ENCODE measurements around the gene ADARB2. TPM values are rescaled to one million over a fixed set of nuclear protein-coding genes. Genes with fewer than 3 reads are reported as not detected.

The ADARB2 gene
- total RNA-seq, 1 donor from 2014 or later = not detected

GRCh38 chr10:1527951-1528350, 209.4 kb downstream of the ADARB2 start:
- DNase-seq (ENCODE audit: low spot score) = no peak

- DNase-seq (ENCODE audit: low spot score) = peak; percentile 33
Measured at GRCh38 chr10:1526436-1527055, 210.8 kb downstream of the ADARB2 start.

DNA sequence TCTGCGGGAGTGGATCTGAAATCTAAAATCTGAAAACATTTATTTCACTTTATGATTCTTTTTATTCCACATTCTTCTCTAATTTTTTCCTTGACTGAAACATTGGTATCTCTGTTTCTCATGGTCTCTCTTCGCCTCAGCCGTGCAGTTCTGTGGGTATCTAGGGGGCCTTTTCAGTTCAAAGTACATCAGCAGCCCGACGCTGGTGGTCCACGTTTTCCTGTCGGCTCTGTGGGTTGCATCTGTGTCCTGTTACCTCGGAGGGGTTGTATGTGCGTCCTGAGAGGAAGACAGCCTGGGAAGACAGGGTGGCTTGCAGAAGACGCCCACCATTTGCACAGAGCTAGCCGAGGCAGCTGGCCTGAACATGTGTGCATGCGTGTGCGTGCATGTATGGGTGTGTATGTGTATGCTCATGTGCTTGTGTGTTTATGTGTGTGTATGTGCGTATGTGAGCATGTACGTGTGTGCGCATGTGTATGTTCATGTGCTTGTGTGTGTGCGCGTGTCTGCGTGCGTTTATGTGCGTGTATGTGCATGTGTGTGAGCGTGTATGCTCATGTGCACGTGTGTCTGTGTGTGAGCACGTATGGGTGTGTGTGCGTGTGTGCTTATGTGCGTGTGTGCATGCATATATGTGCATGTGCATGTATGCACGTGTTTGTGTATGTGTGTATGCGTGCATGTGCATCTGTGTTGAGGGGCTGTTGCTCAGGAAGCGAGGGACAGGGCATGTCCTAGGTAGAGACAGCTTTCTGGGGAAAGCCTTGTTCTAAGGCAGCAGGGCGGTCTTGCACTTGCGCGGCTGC, 211.8 kb downstream of the ADARB2 start:
- DNase-seq (ENCODE audit: low spot score) = no peak

GRCh38 chr10:1524540-1524939, 212.8 kb downstream of the ADARB2 start:
- no peak for DNase-seq (ENCODE audit: low spot score)

GRCh38 chr10:1523221-1523620, 214.1 kb downstream of the ADARB2 start:
- DNase-seq (ENCODE audit: low spot score) = no peak

DNA sequence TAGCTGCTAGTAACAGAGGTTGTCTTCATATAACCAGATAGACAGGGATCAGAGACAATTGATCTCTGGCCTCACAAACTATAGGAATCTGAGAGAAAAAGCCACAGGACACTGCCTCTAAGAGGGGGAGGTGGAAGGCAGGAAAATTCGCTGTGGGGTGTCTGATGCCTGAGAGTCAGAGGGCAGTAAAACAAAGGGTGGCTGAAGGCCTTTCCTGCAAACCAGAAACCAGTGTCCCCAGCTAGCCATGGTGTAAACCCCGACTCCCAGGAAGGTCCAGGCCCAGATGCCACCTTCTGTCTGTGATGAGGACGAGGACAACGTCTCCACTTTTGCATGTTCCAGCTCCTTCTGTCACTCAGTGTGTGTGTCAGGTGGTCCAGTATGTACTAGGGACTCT, 215.1 kb downstream of the ADARB2 start:
- no peak for DNase-seq (ENCODE audit: low spot score)

- no peak for DNase-seq (ENCODE audit: low spot score)
Measured at GRCh38 chr10:1521741-1522140, 215.6 kb downstream of the ADARB2 start.

DNA sequence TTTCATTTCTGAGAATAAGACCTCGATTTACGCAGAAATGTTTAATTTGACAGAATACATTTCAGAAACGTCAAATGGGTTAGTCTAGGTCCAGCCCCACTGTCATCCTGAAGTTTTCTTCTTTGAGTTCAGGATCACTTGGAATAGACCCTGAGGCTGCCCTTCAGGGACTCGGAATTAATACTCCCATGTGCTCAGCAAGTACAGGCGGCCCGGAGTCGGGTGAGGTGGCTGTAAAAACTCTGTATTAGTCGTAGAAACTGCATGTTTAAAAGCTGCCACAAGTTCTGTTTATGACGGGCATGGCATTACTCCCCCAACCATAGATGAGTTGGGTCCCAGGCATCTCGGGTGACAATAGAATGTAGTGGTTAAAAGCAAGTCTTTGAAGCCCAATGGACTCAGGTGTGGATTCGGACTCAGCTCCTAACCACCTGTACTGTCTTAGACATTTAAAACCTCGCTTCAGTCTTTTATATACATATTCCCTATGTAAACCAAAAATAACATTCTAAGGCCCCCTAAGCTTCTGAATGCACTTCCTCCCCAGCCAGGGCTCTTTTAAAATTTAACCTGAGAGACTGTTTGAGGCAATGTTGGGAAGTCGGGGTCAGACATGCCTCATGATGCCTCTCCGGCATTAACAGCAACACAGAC, 216.3 kb downstream of the ADARB2 start:
- no peak for DNase-seq (ENCODE audit: low spot score)

GRCh38 chr10:1519391-1519790, 217.9 kb downstream of the ADARB2 start:
- no peak for DNase-seq (ENCODE audit: low spot score)

GRCh38 chr10:1517684-1518083, 219.6 kb downstream of the ADARB2 start:
- no peak for DNase-seq (ENCODE audit: low spot score)

- no peak for DNase-seq (ENCODE audit: low spot score)
Measured at GRCh38 chr10:1516492-1517165, 220.7 kb downstream of the ADARB2 start.

- no peak for DNase-seq (ENCODE audit: low spot score)
Measured at GRCh38 chr10:1515780-1516491, 221.4 kb downstream of the ADARB2 start.

DNA sequence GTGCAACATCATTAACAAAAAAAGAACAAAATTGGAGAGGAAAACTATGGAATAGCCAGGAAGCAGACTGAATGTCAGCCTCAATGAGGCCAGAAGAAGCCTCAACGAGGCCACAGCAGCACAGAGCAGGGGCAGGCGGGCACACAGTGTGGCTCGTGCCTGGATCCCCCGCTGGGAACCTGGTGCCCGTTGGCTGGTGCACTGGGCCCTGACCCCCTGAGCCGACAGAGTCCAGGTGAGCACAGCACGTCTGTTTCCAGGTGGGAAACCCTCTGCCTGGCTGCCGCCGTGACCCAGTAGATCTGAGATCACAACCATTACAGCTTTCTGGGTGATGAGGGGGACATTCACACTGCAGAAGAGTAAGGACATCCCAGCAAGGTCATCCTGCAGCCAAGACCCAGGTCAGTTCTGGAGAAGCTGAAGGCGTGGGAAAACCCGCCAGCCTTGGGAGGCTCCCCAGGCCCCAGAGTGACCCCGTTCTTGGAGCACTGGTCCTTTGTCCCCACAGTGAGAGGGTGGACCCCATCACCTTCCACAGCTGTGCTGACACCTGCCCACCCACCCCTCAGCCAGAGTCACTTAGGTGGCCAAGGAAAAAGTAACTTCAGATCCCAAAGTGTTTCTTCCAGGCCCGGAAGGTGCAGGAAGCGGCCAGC, 222.1 kb downstream of the ADARB2 start:
- no peak for DNase-seq (ENCODE audit: low spot score)

DNA sequence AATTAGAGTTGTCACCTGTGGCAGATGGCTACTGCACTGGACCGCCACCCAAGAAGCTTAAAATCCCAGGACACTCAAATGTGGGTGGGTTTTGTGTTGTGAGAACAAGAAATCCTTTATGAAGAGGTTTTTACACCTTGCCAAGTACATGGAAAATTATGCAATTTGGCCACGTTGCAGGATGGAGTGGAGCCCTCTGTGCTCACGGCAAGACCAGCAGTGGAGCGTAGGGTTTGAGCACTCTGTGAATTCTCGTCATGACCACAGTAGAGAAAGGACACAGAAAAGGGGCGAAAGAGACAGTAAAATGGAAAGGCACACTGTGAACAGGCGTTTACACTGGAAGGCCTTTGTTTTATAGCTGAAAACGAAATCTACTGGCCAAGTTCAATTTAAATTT, 222.6 kb downstream of the ADARB2 start:
- no peak for DNase-seq (ENCODE audit: low spot score)

- DNase-seq (ENCODE audit: low spot score) = no peak
Measured at GRCh38 chr10:1513221-1513620, 224.1 kb downstream of the ADARB2 start.

- peak; percentile 1 for DNase-seq (ENCODE audit: low spot score)
Measured at GRCh38 chr10:1509011-1509530, 228.3 kb downstream of the ADARB2 start.

DNA sequence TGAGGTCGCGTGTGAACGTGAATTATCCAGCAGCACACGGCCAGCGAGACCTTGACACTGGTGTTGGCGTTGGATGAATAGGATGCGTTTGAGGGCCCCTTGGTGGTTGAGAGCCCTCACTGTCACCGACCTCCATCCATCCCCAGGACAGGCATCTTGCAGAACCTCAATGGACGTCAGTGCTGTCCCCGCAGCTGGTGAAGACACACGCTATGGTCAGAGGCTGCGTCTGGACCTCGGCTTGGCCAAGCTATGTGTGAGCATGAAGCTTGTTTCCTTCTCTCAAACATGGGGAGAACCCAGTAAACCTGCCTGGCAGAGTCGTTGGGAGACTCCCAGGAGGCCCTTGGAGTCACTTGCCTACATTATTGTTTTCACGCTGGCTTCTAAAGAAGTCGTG, 229.2 kb downstream of the ADARB2 start:
- DNase-seq (ENCODE audit: low spot score) = no peak

GRCh38 chr10:1507436-1507835, 229.9 kb downstream of the ADARB2 start:
- DNase-seq (ENCODE audit: low spot score) = no peak

GRCh38 chr10:1504940-1505339, 232.4 kb downstream of the ADARB2 start:
- no peak for DNase-seq (ENCODE audit: low spot score)

DNA sequence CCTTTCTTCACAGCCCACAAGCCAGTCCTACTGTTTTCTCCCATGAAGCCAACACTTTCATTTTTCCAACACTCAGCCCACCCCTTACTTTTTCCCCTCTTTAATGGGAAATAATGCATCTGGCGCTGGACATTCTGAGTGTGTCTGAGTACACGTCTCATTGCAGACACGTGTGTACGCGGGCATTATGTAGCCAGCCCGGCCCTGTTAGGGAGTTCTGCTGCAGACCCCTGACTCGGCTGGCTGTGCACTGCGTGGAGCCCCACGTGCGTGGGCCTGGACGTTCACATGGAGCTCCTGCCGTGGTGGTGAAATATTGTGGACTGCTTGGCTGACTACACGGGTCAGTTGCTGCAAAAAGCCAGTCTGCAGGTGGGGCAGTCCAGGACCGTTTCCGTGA, 233.0 kb downstream of the ADARB2 start:
- no peak for DNase-seq (ENCODE audit: low spot score)

- no peak for DNase-seq (ENCODE audit: low spot score)
Measured at GRCh38 chr10:1502451-1502850, 234.9 kb downstream of the ADARB2 start.

Data from umbilical cord (tissue), 2 donors.